HG03039 (cell line): ENCODE measurements around the gene TLL1.

Source experiments
- ATAC-seq: cut with Tn5 transposase; IDR thresholded peaks from one replicate; pipeline ENCODE4 v1.9.1; 2021; ENCODE audit warnings: mild to moderate bottlenecking, moderate library complexity; ENCODE audit not compliant: unreplicated experiment

Gene TLL1

DNA sequence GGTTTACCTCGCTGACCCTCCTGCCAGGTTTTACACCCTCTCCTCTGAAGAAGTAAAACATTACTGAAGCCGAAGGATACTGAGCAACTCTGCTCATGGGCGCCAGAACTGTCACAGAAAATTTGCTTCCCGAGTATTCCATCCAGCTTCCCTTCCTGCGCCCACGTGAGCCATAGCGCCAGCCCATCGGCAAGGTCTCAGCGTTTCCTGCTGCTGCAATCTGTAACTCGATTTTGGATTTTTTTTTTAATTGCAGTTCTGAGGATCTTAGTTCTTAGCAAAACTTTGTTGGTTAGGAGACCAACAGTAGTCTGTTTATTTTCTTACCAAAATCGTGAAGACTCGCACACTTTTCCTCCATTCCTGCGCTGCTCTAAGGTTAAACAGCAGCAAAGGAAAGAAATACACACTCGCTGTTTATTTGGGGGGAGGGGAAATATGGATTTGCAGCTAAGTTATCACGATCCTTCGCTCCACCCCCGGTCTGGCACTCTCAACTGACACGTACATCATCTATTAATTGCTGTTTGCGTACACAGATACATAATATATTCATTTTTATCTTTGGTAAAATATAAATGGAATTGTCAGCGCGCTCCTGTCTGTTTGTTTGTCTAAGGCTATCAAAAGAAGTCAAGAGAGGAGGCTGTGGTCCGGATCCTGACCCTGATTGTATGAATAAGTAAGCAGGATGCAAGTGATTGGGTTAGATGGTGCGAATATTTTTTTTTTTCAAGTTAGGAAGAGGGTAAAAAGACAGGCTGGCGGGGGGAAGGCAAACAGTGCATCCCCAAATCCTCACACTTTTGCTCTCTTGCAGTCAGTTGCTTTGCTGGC is at the start of gene TLL1:
TSS of gene TLL1 (plus strand) at position 777 of the 837 bp plus-strand sequence. CDS start 668 bp downstream, outside the sequence.
- no peak for ATAC-seq

DNA sequence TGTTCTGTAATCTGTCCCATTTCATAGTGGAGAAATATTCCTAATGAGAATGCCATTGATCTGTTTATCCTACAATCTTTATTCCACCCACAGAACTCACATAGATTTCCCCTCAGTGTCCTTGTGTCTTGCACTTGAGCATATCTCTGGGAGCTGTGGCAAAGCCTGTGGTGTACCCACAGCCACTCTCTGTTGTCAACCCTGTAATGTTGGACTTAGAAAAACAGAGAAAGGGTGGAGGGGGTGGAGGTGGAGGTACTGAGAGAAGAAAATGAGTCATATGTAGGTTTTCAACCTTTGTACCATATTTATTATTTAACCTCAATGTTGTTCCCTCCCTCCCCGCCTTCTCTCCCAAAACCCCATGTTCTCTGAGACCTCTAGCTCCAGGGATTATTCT is 46.9 kb upstream of the TLL1 start:
- ATAC-seq, result no peak

DNA sequence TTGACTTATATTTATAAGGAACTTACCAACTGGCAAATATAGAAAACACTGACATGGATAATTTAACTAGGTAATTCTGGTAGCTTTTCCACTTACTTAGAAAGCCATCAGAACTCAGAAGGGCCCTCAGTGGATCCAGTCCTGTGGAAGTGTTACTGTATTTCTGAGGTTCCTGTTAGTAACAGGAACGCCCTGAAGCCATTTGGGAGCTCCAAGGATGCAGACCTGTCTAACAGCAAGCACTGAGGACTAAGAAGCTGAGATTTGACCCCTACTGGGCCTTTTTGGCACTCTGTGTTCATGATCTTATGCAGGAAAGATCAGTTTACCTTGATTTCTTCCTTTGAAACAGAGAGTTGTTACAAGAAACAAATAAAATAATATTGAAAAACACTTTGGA is 46.0 kb upstream of the TLL1 start:
- no peak for ATAC-seq

DNA sequence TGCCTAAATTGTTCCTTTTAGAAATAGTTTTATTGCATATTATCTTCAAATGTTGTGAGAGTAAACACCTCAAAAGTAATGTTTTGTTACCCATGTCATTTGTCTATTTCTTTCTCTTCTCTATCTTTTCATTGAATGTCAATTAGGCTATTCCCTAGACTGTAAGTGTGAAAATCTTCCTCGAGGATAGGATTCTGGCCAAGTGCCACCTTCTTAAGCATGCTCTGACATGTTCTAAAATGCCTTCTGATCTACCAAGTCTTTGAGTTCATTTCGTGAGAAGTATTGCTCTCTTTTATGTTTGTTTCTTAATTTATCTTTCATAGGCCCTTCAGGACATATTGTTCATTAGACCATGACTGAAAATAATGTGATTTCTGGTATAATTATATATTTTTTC is 44.1 kb upstream of the TLL1 start:
- no peak for ATAC-seq

DNA sequence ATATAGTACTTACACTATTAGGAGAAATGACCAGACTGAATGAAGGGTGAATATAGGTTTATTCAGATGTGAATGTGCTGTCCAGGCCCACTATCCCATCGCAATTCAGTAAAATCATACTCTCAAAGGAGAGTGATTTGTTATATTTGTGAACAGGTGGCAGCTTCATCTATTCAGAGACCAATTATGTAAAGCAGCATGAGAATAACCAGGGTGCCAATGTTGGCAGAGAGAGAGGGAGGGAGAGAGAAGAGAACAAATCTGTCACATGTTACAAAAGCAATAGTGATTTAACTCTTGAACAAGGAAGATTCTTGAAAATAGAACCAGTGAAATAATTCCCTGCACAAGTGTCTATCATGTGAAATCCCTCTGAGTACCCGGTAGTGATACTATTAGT is 38.9 kb upstream of the TLL1 start:
- no peak for ATAC-seq

DNA sequence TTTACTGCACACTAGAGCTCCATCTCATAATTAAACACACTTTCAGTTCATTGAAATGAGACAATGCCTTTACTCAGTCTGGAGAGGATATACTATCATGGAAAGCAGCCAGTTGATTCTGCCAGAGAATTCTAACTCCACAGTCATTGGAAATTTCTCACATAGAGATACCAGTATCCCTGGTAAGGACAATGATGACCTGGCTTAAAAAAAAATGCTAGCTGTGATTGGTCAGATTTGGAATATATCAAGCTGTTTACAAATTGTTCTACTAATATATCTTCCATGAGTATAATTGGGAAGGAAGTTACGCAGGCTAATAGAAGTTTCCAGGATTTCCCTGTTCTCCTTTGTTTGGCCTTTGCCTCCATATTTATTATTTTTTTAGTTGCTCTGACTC is 34.5 kb upstream of the TLL1 start:
- no peak for ATAC-seq

DNA sequence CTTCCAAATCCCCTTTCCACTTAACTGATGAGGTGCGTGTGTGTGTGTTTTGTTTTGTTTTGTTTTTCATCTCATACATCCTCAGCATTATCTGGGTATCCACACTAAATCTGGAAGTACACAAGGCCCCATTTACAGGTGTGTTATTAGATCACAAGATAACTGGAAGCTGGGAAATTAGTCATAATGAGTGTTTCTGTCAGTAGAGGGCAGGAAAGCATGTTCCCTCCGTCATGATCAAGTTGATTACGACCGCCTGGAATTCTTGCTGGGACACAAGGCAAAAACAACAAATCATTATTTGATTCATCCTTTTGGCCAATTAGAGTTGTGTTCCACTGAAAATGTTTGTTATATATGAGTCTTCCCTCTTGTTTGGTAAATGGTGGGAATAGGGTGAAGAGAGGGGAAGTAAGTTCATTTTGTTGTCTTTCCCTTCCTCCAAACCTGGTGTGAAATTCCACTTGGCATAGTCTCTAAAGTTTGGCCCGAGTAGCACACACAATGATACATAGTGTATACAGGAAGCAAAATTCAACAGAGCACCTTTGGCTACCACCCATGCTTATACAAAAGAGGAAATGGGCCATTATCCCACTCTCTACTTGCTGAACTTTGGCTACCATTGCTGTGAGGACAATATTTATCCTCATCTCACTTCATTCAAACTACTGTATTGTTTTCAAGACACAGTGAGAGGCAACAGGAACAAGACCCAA is 33.3 kb upstream of the TLL1 start:
- no peak for ATAC-seq

DNA sequence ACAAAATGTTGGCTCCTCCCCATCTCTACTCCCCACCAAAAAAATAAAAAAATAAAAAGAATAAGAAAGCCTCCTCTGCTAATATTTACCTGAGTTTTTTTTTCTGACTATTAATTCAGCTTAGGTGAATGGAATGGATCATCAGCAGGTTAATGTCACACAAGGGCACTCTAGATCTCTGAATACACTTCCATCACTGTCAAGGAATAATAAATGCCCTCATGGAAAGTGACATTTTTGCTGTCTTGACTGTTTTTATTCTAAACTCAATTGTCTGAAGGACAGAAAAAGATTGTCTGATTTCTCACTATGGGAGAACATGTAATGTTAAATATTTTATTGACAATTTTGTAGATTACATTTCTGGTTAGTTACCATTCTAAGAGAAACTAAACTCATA is 30.4 kb upstream of the TLL1 start:
- no peak for ATAC-seq

DNA sequence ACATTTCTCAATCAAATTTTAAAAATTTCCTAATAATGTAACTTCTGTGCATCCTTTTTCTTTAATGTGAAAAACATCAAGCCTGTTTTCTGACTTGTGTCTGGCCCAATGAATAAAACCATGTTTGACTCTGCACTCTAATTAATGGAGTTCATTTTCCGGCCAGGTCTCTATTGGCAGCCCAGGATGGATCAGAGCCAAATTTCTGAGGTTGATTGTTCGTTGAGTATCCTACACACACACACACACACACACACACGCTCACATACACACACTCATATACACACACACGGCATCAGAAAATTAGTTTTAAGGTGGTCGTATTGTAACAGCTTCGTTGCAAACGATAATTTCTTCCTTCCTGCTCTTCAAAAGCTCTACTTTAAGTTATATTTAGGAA is 28.9 kb upstream of the TLL1 start:
- no peak for ATAC-seq

DNA sequence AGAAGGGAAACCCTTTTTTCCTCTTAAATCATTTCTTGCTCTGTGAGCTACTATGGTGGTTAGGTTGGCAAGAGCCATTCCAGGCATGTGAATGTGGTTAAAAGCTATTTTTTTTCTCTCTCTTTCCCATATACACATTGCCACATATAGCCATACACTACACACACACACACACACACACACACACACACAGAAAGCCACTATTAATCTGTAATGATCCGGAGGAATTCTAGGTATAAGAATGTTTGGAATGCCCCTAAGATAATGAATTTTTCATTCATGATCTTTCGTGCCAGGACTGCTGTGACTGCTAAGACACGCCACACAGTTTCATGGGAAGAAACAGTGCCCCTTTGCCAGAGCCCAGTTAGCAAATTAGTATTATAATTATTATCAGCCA is 21.8 kb upstream of the TLL1 start:
- no peak for ATAC-seq

DNA sequence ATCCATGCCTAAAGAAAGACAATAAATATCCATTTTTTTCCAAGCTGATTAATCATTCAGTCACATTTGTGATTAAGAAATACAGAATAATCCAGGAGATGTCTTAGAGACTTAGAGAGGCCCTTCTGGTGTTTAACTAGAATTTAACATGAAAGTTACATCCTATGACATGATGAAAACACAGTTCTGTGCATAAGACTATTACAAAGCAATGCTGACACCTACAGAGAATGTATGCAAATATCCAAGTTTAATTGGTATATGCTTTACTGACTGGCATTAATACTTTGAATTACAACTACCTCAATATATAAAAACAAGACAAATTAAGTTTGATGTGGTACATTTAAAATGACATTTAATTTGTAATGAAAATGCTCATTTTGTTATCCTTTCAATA is 17.8 kb upstream of the TLL1 start:
- ATAC-seq, result no peak

DNA sequence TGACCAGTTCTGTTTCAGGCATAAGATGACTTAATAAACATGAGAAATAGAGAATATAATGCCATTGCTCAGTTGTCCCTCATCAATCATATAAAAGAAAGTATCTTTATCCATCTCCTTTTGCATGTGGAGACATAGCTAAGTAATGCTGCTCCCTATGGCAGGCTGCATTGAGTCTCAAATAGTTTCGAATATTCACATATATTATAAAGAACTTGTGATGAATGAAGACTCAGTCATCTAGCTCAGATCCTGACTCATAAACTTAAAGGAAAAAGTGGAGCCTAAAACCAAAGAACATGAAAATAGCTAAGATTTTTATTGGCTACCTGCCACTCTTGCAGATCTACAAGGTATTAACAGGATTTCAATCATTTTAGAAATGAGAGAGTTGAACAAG is 11.7 kb upstream of the TLL1 start:
- ATAC-seq, result no peak

DNA sequence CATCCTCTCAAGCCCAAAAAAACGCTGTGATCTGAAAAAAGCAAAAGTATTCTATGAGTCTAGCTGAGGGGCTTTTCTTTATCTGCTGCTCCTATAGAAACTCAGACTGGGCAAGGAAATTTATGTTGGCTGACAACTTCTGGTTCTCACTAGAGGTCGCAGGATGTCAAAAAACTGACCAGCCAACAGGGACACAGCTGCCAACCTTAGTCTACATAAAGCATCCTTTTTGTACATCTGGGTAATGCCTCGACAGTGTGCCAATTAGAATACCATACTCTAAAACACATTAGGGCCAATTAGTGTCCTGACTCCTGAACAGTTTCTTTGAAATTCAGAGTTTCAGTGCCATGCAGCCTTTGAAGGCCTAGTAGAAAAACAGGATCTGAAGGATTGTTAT is 8.8 kb upstream of the TLL1 start:
- ATAC-seq, result no peak

DNA sequence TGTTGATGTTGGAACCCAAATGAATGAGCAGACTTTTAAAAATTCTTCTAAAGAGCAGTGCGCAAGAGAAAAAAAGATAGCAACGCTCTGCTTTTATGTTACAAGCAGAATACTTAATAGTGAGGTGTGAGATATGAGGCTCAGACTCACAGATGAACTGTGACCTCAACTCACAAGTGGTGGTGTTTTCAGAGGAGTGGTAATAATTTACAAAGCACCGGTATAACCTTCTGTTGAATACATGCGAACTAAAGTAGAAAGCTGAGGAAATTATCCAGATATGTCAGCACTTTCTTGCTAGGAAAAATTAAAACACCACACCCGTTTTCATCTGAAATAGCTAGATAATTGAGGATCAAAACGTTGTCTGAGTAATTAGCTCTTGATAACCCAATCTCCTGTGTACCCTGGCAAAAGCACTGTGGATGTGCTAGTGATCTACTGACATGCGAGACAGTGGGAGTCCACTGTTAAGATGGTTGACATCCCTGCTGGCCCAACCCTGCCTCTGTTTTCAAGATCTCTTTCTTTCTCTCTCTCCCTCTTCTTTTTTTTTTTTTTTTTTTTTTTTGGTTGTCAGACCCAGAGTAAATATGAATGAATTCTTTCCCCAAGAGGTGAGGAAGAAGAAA is 6.9 kb upstream of the TLL1 start:
- ATAC-seq, result no peak

DNA sequence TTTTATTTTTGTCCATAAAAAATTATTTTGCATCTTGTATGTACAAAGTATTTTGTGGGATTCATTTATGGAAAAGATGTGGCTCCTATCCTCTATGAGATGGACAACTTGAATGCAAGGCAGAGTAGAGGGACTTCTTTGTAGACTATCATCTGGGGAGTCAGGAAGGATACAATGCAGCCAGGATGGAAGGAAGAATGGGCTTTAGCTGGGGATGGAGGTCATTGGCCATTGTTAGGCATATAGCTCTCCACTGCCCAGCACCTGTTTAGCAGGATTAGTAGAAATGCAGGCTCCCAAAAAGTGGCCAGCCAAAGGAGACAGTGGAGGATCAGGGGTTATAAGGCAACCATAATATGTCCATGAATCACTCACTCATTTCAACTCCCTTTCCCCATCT is 5.1 kb upstream of the TLL1 start:
- ATAC-seq, result no peak

DNA sequence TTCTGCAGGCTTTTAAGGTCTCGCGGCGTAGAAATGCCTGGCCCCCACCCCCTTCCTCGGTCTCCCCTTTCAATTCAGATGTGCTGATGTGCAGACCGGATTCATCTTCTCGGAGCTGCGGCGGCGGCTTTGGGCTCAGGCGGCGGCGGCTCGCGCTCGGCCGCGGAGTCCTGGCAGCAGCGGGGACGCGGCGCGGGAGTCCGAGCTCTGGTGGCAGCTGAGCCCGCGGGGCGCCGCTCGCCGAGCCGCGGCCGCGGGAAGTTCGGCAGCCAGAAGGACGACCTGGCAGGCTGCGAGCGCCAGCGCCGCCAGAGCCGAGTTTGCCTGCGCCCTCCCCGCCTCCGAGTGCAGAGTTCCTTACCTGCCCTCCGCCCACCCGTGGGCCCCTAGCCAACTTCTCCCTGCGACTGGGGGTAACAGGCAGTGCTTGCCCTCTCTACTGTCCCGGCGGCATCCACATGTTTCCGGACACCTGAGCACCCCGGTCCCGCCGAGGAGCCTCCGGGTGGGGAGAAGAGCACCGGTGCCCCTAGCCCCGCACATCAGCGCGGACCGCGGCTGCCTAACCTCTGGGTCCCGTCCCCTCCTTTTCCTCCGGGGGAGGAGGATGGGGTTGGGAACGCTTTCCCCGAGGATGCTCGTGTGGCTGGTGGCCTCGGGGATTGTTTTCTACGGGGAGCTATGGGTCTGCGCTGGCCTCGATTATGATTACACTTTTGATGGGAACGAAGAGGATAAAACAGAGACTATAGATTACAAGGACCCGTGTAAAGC is 448 bp downstream of the TLL1 start:
- ATAC-seq, result no peak

DNA sequence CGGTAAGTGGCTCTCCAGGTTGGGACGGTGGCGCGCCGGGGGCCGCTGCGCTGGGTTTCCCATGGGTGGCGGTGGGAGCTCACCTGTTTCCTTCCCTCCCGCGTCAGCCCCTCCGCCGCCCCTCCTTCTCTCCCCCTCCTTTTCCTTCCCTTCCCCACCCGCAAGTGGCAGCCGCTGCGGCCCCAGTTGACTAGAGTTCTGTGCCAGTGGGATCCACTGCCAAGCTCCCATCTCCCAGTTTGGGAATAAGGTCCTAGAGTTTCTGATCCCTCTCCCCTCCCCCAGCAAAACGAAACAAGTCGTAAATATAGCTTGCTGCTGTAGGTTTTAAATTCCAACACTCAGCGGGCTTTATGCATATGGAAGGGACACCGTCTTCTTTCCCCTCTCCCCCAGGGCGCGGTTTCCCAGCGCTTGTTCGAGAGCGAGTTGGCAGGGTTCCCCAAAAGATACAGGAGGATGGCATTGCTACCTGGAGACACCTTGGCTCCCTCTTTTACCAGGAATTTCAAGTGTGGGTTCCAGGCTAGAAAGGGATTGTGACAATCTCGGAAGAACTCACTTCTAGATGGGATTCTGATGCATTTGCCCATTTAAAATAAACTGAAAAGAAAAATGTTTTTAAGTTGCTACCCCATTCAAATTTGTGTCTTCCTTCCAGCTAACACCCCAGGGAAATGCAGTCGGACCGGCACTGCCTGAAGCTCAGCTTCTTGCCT is 1.2 kb downstream of the TLL1 start:
- no peak for ATAC-seq

DNA sequence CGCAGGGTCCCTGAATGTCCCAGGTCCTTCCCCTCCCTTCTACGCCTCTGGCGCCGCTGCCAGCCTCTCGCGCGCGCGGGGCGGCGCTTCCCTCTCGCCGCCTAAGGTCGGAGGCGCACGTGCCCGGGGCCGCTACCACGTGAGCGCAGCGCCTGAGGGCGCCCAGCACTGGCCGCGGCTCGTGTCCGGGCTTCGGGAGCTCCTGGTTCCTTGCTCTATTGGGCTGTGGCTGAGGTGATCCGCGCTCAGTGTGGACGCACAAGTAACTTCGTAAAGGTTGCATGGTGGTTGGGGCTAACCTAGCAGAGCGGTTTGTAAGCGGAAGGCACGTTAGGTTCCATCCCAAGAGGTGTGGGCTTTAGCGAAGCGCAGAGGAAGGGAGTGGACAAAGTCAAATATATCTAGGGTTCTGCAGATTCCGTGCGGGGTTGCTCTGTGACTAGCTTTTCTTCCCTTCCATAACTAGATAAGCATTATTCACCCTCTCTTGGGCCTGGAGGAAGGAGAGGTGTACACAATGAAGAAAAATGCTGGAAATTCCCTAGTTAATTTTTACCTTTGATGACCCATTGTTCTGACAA is 1.8 kb downstream of the TLL1 start:
- ATAC-seq, result no peak

DNA sequence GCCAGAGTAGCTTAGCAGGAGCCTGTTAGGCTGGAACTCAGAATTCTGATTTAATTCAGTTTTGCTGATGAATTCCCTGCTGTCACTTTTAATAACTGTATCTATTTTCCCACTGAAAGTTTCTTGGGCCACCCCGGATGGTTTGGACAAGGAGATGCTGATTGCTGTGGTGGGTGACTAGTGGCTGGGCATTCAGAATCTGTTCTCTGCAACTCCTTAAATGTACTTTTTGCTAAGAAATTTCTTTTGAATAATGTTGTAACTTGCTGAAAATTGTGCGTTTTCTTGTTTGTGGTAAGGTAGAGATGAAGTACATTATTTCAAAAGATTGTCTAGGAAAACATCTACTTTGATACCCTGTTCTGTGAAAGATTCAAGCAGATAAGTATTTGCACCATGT is 2.4 kb downstream of the TLL1 start:
- no peak for ATAC-seq

DNA sequence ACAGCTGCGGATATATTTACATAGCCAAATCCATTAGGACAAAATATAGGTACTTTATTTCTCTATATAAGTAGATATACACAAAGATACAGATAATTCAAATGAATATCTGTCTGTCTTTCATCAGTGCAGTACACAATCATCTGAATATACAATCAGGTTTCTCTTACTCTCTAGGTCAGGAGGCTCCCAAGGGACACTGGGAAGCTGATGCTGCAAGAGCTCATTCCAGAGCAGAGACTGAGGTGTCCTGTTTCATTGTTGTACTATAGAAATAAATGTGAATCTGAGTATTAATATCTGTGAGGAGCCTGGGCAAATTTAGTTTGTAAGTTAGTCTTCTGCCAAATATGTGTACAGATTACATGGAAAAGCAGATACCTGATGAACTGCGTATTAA is 4.2 kb downstream of the TLL1 start:
- ATAC-seq, result no peak
